AG09319 (cell line): ENCODE measurements around the gene GSK3B.

ENCODE experiments used
- DNase-seq: peaks from one replicate; pipeline ENCODE4 v3.0.0-alpha.2; 2010; ENCODE audit warnings: low read depth; ENCODE audit errors: extremely low read depth
- CTCF ChIP-seq: IDR thresholded peaks from 2 replicates; pipeline ENCODE4 v1.5.1; 2011; ENCODE audit warnings: low read depth, mild to moderate bottlenecking, inconsistent platforms, low read length, moderate library complexity

GSK3B gene

GRCh38 chr3:119783883-119784282 is 310.4 kb downstream of the GSK3B start:
- DNase-seq = no peak
- TF ChIP-seq CTCF = no peak

- no peak for DNase-seq
- TF ChIP-seq CTCF = no peak
Observed at GRCh38 chr3:119783255-119783654, 311.0 kb downstream of the GSK3B start.

GRCh38 chr3:119782460-119782859 is 311.8 kb downstream of the GSK3B start:
- TF ChIP-seq CTCF = no peak
- DNase-seq = no peak

- DNase-seq = no peak
- TF ChIP-seq CTCF = no peak
Observed at GRCh38 chr3:119781330-119782198, 312.7 kb downstream of the GSK3B start, which contains the start of gene NR1I2. Gene NR1I2 (plus strand): TSS chr3:119782101.

GRCh38 chr3:119779731-119780383 is 314.4 kb downstream of the GSK3B start:
- no peak for DNase-seq
- TF ChIP-seq CTCF = no peak

- no peak for TF ChIP-seq CTCF
- DNase-seq = no peak
Observed at GRCh38 chr3:119778811-119779210, 315.4 kb downstream of the GSK3B start.

- no peak for DNase-seq
- no peak for TF ChIP-seq CTCF
Observed at GRCh38 chr3:119778176-119778575, 316.1 kb downstream of the GSK3B start.
